HG03108 (cell line): ENCODE data around the gene LEF1.
"Not testable (repeated sequence)": the region's sequence is repeated elsewhere in the genome, so short reads cannot be mapped to it uniquely, and the experiment has no call there.

Experiments used
- ATAC-seq: cut with Tn5 transposase; IDR thresholded peaks from one replicate; pipeline ENCODE4 v1.9.1; 2021; ENCODE audit warnings: moderate library complexity; ENCODE audit not compliant: unreplicated experiment

LEF1 gene

GRCh38 chr4:108072300-108072699 lies 96.4 kb downstream of the LEF1 start:
- no peak for ATAC-seq

DNA sequence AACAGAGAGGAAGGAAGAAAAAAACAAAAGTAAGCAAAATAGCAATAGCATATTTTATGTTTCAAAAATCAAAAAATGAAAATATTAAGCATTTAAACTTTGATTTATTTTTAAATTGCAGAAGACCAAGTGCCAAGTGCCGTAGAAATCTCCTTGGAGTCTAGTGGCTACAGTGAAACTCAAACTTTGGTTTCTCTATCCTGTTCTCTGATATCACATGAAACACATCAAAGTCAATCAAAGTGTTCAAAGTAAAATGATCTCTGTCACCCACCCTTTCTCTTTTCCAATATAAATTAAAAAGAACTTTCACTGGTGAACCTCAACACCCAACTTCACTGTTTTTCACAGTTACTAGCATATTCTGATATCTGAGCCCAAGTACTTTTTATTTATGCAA lies 98.0 kb downstream of the LEF1 start:
- ATAC-seq, result no peak

GRCh38 chr4:108068442-108068841 lies 100.3 kb downstream of the LEF1 start:
- no peak for ATAC-seq

DNA sequence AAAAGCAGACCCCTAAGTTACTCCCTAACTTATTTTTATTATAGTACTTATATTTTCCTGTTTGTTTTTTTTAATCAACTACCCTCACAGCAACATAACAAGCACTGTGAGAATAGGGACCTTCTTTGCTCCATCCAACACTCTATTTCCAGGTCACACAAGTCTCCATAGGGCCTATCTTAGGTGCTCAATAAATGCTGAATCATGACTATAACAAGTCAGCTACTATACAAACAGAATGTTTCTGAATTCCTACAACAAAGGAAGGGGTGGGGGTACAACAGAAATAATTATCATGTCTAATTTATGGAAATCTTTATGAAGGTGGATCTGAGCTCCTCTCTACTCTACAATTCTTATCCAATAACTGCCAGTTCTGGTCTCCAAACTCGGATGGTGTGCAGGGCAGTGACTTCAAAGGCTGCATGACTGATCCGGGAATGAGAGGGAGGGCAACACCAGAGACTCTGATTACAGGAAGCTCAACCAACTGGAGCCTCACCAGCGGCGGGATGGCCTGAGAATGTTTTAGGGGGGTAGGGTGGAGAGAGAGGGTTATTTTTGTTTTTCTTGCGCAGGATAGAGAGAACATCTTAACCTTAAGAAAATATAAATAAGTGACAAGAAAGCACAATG lies 107.9 kb downstream of the LEF1 start:
- ATAC-seq, result no peak

- ATAC-seq, result no peak
Measured at GRCh38 chr4:108060164-108060563, 108.6 kb downstream of the LEF1 start.

- ATAC-seq, result no peak
Measured at GRCh38 chr4:108058685-108059440, 109.9 kb downstream of the LEF1 start.

- no peak for ATAC-seq
Measured at GRCh38 chr4:108056418-108056817, 112.3 kb downstream of the LEF1 start.

GRCh38 chr4:108055787-108056186 lies 112.9 kb downstream of the LEF1 start:
- ATAC-seq, result no peak

DNA sequence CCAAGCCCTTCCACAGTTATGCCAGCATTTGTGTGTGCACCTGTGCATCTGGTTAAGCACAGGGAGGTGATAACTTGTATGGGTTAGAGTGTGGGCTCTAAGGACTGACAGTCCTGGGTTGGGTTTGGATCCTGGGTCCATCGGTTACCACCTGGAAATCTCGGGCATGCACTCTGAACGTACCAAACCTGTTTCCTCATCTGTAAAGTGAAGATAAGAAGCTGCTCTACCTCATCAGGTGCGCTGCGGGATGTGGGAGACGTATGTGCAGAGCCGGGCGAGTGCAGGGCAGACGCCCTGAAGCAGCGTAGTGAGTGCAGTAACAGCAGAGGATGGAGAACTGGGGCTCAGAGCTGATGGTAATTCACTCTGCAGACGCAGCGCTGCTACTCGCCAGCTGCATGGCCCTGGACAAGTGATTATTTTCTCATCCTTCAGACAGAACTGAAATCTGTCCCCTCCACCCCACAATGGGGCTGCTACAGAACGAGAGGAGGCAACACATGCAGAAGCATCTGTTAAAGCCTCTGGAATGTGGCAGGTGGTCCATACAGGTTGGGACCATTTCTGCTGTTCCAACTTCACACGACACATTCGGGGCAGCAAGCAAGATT lies 114.6 kb downstream of the LEF1 start:
- no peak for ATAC-seq

GRCh38 chr4:108053251-108053711 lies 115.5 kb downstream of the LEF1 start:
- peak; percentile 91 for ATAC-seq

DNA sequence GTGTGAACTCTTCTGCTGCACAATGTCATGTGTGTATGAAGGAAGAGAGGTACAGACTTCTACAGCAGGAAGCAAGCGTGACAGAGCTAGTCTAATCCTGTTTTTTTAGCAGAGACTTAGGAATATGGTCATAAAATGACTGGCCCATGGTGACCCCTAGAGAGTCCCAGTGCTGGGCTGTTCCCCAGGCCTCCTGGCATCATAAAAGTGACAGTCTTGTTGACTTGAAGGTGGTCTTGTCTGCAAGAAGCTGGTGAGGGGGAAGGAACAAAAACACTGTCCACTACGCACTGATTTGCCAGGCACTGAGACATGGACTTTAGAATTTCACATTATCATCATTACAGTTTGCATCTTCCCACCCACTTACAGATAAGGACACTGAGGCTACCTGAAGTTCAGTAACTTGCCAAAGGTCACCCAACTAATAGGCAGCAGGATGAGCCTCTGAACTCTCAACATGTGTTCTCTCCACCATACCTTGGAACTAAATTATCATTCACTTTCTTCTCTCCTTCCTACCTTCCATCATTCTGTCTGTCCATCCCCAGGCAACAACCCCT lies 116.1 kb downstream of the LEF1 start:
- no peak for ATAC-seq

DNA sequence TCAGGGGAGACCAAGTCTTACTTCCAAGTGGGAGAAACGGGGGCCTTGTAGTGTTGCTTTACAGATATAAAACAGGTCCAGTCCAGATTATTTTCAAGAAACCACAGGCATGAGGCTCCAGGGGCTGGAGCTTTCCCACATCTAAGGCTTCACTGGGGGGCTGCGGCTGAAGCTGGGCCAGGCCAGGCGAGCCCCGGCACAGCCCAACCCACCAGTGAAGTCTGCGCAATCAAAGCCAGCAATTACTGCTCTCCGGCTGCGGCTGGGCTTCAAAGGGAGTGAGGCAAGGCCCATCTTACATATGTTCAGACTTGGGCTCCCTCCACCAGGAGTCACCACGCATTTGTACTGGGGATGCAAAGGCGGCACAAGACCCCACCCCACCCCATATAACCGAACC lies 117.4 kb downstream of the LEF1 start:
- ATAC-seq, result no peak

GRCh38 chr4:108050166-108051111 lies 118.3 kb downstream of the LEF1 start:
- ATAC-seq, result not testable (repeated sequence)

GRCh38 chr4:108049406-108049805 lies 119.3 kb downstream of the LEF1 start:
- ATAC-seq, result no peak

DNA sequence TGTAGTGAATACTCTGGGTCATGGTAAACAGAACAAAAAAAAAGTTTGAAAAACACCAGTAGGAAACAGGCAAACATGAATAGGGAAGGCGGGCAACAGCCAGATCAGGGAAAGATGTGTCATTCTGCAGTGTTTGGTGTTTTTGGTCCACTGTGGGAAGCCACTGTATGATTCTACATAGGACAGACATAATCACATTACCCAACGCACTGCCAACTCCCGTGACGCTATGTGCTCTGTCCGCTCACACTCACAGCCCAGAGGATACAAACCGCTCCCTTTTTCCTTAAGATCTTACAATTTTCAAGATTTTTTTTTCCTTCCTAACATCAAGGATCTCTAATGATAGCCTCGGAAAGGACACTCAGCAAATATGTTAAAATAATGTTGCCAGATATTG lies 119.7 kb downstream of the LEF1 start:
- no peak for ATAC-seq

- no peak for ATAC-seq
Measured at GRCh38 chr4:108048157-108048556, 120.6 kb downstream of the LEF1 start.

DNA sequence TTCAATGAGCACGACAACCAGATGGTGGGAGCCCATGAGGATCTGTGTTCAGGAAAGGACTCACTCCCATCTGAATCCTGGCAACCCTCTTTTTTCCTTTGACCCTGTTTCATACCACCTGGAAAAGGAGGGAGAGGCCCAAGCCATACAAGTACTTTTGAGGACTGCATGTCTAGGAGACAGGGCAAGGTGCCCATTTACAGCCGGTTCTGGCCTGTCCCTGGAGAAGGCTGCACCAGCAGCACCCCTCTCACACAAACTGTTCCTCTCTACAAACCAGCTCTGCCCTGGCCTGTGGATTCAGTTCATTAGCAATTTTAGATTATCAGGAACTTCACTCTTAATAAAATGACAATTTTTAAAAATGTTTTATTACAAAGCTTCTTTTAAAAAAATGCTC lies 121.5 kb downstream of the LEF1 start:
- no peak for ATAC-seq

- ATAC-seq, result no peak
Measured at GRCh38 chr4:108045687-108046024, 123.1 kb downstream of the LEF1 start.

GRCh38 chr4:108044951-108045686 lies 123.6 kb downstream of the LEF1 start:
- ATAC-seq, result no peak

DNA sequence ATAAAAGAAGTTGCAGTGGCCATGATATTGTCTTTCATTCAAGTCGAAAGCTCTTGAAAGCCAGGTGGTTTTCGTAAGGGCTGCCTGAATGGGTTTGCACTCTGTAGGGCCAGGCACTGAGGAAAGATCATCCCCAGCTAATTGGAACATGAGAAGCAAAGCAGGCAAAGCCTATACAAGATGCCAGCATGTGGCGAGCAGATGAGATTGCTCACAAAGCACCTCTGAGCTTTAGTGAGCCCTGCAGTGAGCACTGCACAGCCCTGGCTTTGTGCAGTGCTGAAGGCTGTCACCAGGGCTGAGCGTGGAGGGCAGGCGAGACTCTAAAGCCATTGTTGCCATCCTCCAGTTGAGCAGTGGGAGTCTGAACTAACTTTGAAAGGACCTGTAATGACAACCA lies 125.2 kb downstream of the LEF1 start:
- no peak for ATAC-seq
